Right atrium auricular region (tissue), 2 donors: ENCODE data around the gene GET3. TPM values are rescaled to one million over a fixed set of nuclear protein-coding genes. Genes with fewer than 3 reads are reported as not detected.

Source experiments
- DNase-seq: peaks from one replicate; pipeline ENCODE4 v3.0.0-alpha.2; 2019; ENCODE audit warnings: low spot score
- H3K27ac ChIP-seq, 2 donors: fragments of 200-600 bp; sonication (generic); 1 replicate in 1 of 2; 2 replicates in 1 of 2; pipeline ENCODE4 v1.5.1; 2016 to 2019
- H3K27me3 ChIP-seq, 2 donors: fragments of 200-600 bp; sonication (generic); one replicate each; pipeline versions ENCODE4 v1.5.1 to v1.6.0; 2017 to 2019
- H3K36me3 ChIP-seq: fragments of 200-600 bp; sonication (generic); one replicate; pipeline ENCODE4 v1.5.1; 2016
- H3K4me1 ChIP-seq, 2 donors: fragments of 200-600 bp; sonication (generic); one replicate each; pipeline versions ENCODE4 v1.5.1 to v1.6.0; 2017 to 2019
- H3K4me3 ChIP-seq, 2 donors: fragments of 200-600 bp; sonication (generic); 1 replicate in 1 of 2; 2 replicates in 1 of 2; pipeline ENCODE4 v1.5.1; 2017 to 2019; ENCODE audit warnings: mild to moderate bottlenecking in 1 of 2, moderate library complexity in 1 of 2
- H3K9me3 ChIP-seq, 2 donors: fragments of 200-600 bp; sonication (generic); one replicate each; pipeline ENCODE4 v1.5.1; 2019
- total RNA-seq, 2 donors: library from RNA; depleted of rRNA; stranded (reverse); fragments of >200 nt; gene quantifications; one replicate each; pipeline ENCODE4 v1.1.0, GENCODE V29; 2016
- TF ChIP-seq, protein P1 (sequence below), 2 donors: fragments of 200-600 bp; sonication (generic); IDR thresholded peaks; one replicate each; pipeline ENCODE4 v1.5.1; 2019; ENCODE audit warnings: antibody characterized with exemption in 2 of 2

The GET3 gene
- total RNA-seq, 2 donors from 2014 or later = 44.6 to 55.1 TPM

DNA sequence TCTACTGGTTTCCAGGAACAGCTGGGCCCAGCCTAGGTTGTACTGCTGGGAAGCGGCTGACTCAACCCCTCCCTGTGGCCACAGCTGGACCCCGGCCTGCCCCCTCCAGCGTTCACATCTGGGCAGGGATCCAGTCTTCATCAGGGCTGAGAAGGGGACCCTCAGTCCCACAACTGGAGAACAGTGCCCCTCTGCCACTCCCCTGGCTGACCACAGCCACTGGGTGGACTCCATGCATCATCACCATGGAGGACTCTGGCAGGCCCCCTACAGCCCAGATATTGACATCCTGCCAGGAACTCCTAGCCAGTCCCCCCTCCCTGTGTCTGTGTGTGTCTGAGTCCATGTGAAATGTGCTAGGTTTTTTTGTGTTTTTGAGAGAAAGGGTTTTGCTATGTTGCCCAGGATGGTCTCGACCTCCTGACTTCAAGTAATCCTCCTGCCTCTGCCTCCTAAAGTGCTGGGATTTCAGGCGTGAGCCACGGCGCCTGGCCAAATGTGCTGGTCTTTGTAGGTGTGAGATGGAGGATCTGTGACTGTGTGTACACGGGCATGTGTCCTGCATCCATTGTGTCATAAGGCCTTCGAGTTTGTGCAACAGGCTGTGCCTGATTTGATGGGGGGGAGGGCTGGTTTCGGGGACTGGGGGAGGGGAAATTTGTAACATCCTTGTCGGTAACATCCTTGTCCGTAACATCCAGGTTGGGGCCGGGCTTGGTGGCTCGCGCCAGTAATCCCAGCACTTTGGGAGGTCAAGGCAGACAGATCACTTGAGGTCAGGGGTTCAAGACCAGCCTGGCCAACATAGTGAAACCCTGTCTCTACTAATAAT lies 42.1 kb downstream of the GET3 start:
- peak overlapping the region in 1 of 2 donors; percentile 67 for H3K4me3 ChIP-seq
- peaks cover 0 to 49% of the 10 kb centered on the region in 2 donors for H3K4me1 ChIP-seq
- no peaks in the 10 kb centered on the region for H3K27me3 ChIP-seq
- H3K36me3 ChIP-seq = no peaks in the 10 kb centered on the region
- peak overlapping the region; percentile 91 to 93 for H3K27ac ChIP-seq
- peak; percentile 80 for DNase-seq
- H3K9me3 ChIP-seq = no peaks in the 10 kb centered on the region
- TF ChIP-seq, protein P1, sequence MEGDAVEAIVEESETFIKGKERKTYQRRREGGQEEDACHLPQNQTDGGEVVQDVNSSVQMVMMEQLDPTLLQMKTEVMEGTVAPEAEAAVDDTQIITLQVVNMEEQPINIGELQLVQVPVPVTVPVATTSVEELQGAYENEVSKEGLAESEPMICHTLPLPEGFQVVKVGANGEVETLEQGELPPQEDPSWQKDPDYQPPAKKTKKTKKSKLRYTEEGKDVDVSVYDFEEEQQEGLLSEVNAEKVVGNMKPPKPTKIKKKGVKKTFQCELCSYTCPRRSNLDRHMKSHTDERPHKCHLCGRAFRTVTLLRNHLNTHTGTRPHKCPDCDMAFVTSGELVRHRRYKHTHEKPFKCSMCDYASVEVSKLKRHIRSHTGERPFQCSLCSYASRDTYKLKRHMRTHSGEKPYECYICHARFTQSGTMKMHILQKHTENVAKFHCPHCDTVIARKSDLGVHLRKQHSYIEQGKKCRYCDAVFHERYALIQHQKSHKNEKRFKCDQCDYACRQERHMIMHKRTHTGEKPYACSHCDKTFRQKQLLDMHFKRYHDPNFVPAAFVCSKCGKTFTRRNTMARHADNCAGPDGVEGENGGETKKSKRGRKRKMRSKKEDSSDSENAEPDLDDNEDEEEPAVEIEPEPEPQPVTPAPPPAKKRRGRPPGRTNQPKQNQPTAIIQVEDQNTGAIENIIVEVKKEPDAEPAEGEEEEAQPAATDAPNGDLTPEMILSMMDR (IDR thresholded peaks at IDR 0.05) = no peak

DNA sequence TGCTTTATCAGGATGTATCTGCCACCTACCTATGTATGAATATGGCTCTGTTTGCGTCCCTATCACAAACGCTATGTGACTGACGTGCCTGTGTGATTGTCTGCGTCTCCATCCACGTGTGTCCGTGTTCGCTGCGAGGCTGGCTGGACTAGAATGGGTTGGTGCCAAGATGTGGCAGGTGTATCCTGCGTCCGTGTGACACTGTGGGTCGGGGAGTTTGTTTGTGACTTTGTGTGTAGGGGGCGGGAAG lies 44.8 kb downstream of the GET3 start:
- H3K4me3 ChIP-seq = peak overlapping the region; percentile 32 to 53
- DNase-seq = no peak
- H3K9me3 ChIP-seq = no peaks in the 10 kb centered on the region
- H3K36me3 ChIP-seq = no peaks in the 10 kb centered on the region
- peak overlapping the region; percentile 96 to 99 for H3K27ac ChIP-seq
- no peaks in the 10 kb centered on the region for H3K27me3 ChIP-seq
- peaks cover 0 to 66% of the 10 kb centered on the region in 2 donors for H3K4me1 ChIP-seq
- TF ChIP-seq, protein P1 (IDR thresholded peaks at IDR 0.05) = no peak

DNA sequence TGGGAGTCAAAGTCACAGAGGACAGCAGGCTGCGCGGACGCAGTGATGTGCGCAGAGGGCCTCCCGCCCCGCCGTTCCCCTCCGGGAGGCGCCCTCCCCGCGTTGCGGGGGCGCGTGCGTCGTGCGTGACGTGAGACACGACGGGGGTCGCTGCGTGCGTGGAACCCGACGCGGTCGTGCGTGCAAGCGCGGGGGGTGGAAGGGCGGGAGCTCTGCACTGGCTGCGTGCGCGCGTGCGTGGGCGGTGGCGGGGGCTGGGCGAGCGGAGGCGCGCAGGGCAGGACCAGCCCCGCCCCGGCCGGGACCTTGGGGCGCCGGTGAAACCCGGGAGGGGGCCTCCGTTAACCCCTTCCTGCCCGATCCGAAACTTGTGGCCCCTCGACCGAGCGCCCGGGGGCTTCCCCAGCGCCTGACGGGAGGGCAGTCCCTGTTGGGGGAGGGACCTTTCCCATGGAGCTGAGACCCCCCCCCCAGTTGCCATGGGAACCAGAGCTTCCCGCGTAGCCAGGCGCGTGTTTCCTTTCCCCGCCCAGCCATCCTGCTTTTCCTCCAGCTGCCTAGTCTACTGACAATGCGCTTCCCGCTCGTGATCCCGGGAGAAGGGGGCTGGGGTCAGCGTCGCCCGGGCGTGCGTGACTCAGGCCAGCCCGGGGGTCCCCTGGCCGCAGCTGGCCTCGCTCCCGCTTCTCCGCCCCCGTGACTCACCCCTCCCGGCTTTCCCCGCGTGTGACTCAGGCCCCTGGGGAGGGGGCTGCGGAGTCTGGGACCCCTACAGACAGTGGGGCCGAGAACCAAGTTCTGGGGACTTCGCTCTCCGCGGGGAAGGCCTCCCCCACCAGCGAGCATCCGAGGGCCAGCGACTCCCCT lies 45.4 kb downstream of the GET3 start:
- H3K4me1 ChIP-seq = peaks cover 0 to 67% of the 10 kb centered on the region in 2 donors
- DNase-seq = peak; percentile 91
- no peaks in the 10 kb centered on the region for H3K27me3 ChIP-seq

DNA sequence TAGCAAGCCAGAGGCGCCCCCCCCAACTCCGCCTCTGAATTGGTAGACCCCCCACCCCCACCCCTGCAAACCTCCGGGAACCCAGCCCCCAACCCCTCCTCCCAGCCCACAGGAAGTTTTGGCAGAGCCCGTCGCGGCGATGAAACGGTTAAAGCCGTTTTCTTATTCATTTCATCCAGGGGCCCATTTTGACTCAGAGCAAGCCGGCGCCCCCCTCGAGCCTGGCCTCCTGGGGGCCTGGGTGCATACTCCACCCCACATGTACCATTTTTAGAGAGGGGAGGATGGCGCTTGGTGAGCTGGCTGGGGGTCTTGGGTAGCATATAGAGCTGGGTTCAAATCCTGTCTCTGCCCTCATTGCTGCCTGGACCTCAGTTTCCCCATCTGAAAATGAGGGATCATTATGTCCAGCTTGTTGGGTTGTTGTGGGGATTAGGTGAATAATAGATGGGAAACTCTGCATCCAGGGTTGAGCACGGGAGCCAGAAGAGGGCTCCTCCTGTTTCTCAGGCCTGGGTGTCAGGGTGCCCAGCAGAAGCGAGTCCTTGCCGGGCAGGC lies 46.1 kb downstream of the GET3 start:
- no peak for DNase-seq
- TF ChIP-seq, protein P1 (IDR thresholded peaks at IDR 0.05) = no peak
- Histone ChIP-seq H3K9me3 (no peaks in the 10 kb centered on the region), H3K27ac (peak overlapping the region; percentile 96 to 99), H3K27me3 (no peaks in the 10 kb centered on the region), H3K36me3 (no peaks in the 10 kb centered on the region), H3K4me3 (peak overlapping the region in 1 of 2 donors; percentile 53), H3K4me1 (peaks cover 0 to 72% of the 10 kb centered on the region in 2 donors)

More for the DNA sequence above, 45.4 kb downstream of the GET3 start:
- TF ChIP-seq, protein P1 (IDR thresholded peaks at IDR 0.05) = no peak
- peak overlapping the region; percentile 32 to 53 for H3K4me3 ChIP-seq
- H3K9me3 ChIP-seq = no peaks in the 10 kb centered on the region
- H3K36me3 ChIP-seq = no peaks in the 10 kb centered on the region
- H3K27ac ChIP-seq = peak overlapping the region; percentile 96 to 99

DNA sequence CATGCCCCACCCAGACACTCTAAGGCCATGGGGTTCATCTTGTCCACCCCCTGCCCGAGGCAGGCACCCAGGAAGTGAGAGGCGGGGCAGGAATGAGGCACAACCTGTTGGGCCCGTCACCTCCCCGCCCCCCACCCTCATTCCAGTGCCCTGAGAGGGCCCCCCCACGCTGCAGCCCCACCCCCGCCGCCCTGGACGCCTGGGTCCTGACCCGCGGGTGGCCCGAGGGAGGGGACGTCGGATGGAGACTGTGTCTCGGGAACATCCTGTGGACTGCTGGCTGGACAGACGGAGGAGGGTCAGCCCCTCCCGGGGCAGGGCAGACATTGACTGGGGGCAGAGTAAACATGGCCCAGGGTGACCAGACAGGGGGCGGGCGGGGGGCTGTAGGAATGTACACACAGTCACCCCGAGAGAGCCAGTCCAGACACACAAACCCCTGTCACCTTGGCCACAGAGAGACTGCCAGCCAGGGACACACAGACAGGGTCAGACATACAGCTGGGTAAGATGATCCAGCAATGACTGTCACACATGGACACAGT lies 46.6 kb downstream of the GET3 start:
- no peaks in the 10 kb centered on the region for H3K36me3 ChIP-seq

More for the DNA sequence above, 46.6 kb downstream of the GET3 start:
- H3K4me3 ChIP-seq = peak overlapping the region in 1 of 2 donors; percentile 53
- TF ChIP-seq, protein P1 (IDR thresholded peaks at IDR 0.05) = no peak
- H3K4me1 ChIP-seq = peaks cover 0 to 72% of the 10 kb centered on the region in 2 donors
- no peaks in the 10 kb centered on the region for H3K27me3 ChIP-seq
- H3K9me3 ChIP-seq = no peaks in the 10 kb centered on the region
- peak overlapping the region; percentile 96 to 99 for H3K27ac ChIP-seq
- peak; percentile 79 for DNase-seq
